Measurements from ENCODE around the gene BICDL2.
"Not testable (repeated sequence)": the region's sequence is repeated elsewhere in the genome, so short reads cannot be mapped to it uniquely, and the experiment has no call there.

BICDL2 gene

DNA sequence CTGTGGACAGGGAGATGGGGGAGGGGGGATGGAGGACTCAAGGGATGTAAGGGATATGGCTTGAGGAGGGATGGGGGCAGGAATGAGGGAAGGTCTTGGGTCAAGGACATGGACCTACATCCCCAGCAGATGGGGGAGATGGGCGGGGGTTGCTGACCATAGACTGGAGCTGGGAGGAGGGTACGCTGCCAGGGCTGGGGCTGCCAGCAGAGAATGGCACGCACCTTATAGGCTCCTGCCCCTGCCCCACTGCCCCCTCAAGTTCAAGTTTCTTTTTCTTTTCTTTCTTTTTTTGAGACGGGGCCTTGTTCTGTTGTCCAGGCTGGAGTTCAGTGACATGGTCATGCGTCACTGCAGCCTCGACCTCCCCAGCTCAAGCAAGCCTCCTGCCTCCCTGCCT is 39.2 kb upstream of the BICDL2 start:
- not testable (repeated sequence) for H2BK120ac ChIP-seq (ENCODE audit: insufficient read depth, low read length, poor library complexity); H3K27me3 ChIP-seq (ENCODE audit: insufficient read depth, low read length); H3K4ac ChIP-seq (ENCODE audit: low read depth, low read length); H3K14ac ChIP-seq (ENCODE audit: low read length); H2BK5ac ChIP-seq (ENCODE audit: low read depth, low read length, poor library complexity); H3K79me1 ChIP-seq (ENCODE audit: low read length); H3K9ac ChIP-seq (ENCODE audit: low read length); DNase-seq; H2BK12ac ChIP-seq (ENCODE audit: low read length); H3K9me3 ChIP-seq (ENCODE audit: insufficient read depth, low read depth, low read length); H3K4me1 ChIP-seq (ENCODE audit: control insufficient read depth in 1 of 2, insufficient read depth in 2 of 2, low read length in 2 of 2); H3K4me2 ChIP-seq (ENCODE audit: low read length); H4K8ac ChIP-seq (ENCODE audit: low read depth, low read length); H4K91ac ChIP-seq (ENCODE audit: low read depth, low read length); H2AK5ac ChIP-seq (ENCODE audit: low read length); H3K4me3 ChIP-seq (ENCODE audit: low read depth, low read length); H4K12ac ChIP-seq (ENCODE audit: low read depth, low read length); H3K18ac ChIP-seq (ENCODE audit: low read length); H3K79me2 ChIP-seq (ENCODE audit: control insufficient read depth, insufficient read depth, low read length, poor library complexity); H3K36me3 ChIP-seq (ENCODE audit: control insufficient read depth in 1 of 2, insufficient read depth in 2 of 2, low read length in 2 of 2); H3K23ac ChIP-seq (ENCODE audit: low read length); H2AFZ ChIP-seq (ENCODE audit: insufficient read depth, low read length, poor library complexity); H3K27ac ChIP-seq (ENCODE audit: low read depth, low read length)
- no CpG with 5 or more reads among the region's 6 CpGs for WGBS (ENCODE audit: extremely low coverage, insufficient coverage, insufficient read length)

DNA sequence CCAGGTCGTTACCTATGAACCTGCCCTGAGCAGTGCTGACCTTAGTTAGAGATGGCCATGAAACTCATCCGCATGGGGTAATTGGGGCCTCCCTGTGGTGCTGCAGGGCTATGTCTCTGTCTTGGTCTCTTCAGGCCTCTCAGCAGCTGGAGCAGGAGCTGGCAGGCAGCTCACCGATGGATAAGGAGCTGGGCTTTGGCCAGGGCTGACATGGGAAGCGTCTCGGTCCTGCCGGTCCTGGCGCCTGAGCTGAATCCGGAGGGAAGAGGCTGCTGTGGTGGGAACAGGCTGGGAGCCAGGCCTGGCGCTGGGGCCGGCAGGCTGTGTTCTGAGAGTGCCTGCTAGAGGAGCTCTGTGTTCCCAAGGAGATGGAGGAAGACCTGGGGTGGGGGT is 38.8 kb upstream of the BICDL2 start:
- Histone ChIP-seq H3K14ac (ENCODE audit: low read length) (no peak overlapping the region), H2BK120ac (ENCODE audit: insufficient read depth, low read length, poor library complexity) (no peak overlapping the region), H3K36me3 (ENCODE audit: control insufficient read depth in 1 of 2, insufficient read depth in 2 of 2, low read length in 2 of 2) (no peaks in the 10 kb centered on the region), H2AK5ac (ENCODE audit: low read length) (no peak overlapping the region), H4K91ac (ENCODE audit: low read depth, low read length) (no peak overlapping the region), H3K4me3 (ENCODE audit: low read depth, low read length) (no peak overlapping the region), H2BK5ac (ENCODE audit: low read depth, low read length, poor library complexity) (no peak overlapping the region), H3K4ac (ENCODE audit: low read depth, low read length) (no peak overlapping the region), H2BK12ac (ENCODE audit: low read length) (no peak overlapping the region), H3K9ac (ENCODE audit: low read length) (no peak overlapping the region), H3K27ac (ENCODE audit: low read depth, low read length) (no peak overlapping the region), H3K27me3 (ENCODE audit: insufficient read depth, low read length) (no peaks in the 10 kb centered on the region), H3K79me2 (ENCODE audit: control insufficient read depth, insufficient read depth, low read length, poor library complexity) (no peaks in the 10 kb centered on the region), H3K79me1 (ENCODE audit: low read length) (no peaks in the 10 kb centered on the region), H4K12ac (ENCODE audit: low read depth, low read length) (no peak overlapping the region), H3K4me1 (ENCODE audit: control insufficient read depth in 1 of 2, insufficient read depth in 2 of 2, low read length in 2 of 2) (peaks cover 0 to 6% of the 10 kb centered on the region in 2 experiments), H4K8ac (ENCODE audit: low read depth, low read length) (no peak overlapping the region), H3K9me3 (ENCODE audit: insufficient read depth, low read depth, low read length) (no peaks in the 10 kb centered on the region), H3K18ac (ENCODE audit: low read length) (no peak overlapping the region), H3K4me2 (ENCODE audit: low read length) (no peak overlapping the region), H3K23ac (ENCODE audit: low read length) (no peak overlapping the region), H2AFZ (ENCODE audit: insufficient read depth, low read length, poor library complexity) (no peak overlapping the region)
- no CpG with 5 or more reads among the region's 10 CpGs for WGBS (ENCODE audit: extremely low coverage, insufficient coverage, insufficient read length)
- no peak for DNase-seq

DNA sequence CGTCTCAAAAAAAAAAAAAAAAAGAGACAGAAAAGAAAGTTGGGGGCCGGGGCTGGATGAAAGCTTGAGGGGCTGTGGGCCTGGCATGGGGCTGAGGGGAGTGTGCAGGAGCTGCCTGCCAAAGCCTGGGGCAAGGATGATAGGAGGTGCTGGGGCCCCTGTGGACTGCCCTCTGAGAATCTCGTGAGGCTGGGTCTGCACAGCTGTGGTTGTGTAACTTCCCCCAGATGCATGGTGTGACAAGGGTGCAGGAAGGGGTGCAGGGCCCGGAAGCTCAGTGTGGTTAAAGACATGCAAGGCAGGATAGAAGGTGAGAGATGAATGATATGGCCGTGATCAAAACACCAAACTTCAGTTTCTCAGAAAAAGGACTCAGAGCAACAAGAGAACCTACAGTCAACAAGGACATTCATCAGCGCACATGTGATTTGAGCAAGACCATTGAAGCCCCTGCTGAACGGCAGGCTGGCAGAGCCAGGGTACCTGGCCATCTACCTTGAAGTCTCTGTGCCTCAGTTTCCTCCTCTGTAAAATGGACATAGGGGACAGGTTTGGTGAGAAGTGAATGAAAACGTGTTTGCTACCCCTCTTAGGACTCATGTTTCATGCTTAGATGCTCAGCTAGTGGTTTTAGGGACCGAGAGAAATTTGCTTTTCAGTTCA is 38.2 kb upstream of the BICDL2 start:
- Histone ChIP-seq H2AK5ac (ENCODE audit: low read length) (no peak overlapping the region), H4K91ac (ENCODE audit: low read depth, low read length) (no peak overlapping the region), H3K4me1 (ENCODE audit: control insufficient read depth in 1 of 2, insufficient read depth in 2 of 2, low read length in 2 of 2) (peaks cover 0 to 6% of the 10 kb centered on the region in 2 experiments), H3K27me3 (ENCODE audit: insufficient read depth, low read length) (no peaks in the 10 kb centered on the region), H3K27ac (ENCODE audit: low read depth, low read length) (no peak overlapping the region), H2BK5ac (ENCODE audit: low read depth, low read length, poor library complexity) (no peak overlapping the region), H2BK120ac (ENCODE audit: insufficient read depth, low read length, poor library complexity) (no peak overlapping the region), H2AFZ (ENCODE audit: insufficient read depth, low read length, poor library complexity) (no peak overlapping the region), H3K4me2 (ENCODE audit: low read length) (no peak overlapping the region), H3K4me3 (ENCODE audit: low read depth, low read length) (no peak overlapping the region), H3K79me1 (ENCODE audit: low read length) (no peaks in the 10 kb centered on the region), H2BK12ac (ENCODE audit: low read length) (no peak overlapping the region), H3K23ac (ENCODE audit: low read length) (no peak overlapping the region), H3K36me3 (ENCODE audit: control insufficient read depth in 1 of 2, insufficient read depth in 2 of 2, low read length in 2 of 2) (no peaks in the 10 kb centered on the region), H4K12ac (ENCODE audit: low read depth, low read length) (no peak overlapping the region), H3K4ac (ENCODE audit: low read depth, low read length) (no peak overlapping the region), H3K9me3 (ENCODE audit: insufficient read depth, low read depth, low read length) (no peaks in the 10 kb centered on the region), H3K14ac (ENCODE audit: low read length) (no peak overlapping the region), H4K8ac (ENCODE audit: low read depth, low read length) (no peak overlapping the region), H3K9ac (ENCODE audit: low read length) (no peak overlapping the region), H3K18ac (ENCODE audit: low read length) (no peak overlapping the region), H3K79me2 (ENCODE audit: control insufficient read depth, insufficient read depth, low read length, poor library complexity) (no peaks in the 10 kb centered on the region)
- no peak for DNase-seq
- no CpG with 5 or more reads among the region's 9 CpGs for WGBS (ENCODE audit: extremely low coverage, insufficient coverage, insufficient read length)

DNA sequence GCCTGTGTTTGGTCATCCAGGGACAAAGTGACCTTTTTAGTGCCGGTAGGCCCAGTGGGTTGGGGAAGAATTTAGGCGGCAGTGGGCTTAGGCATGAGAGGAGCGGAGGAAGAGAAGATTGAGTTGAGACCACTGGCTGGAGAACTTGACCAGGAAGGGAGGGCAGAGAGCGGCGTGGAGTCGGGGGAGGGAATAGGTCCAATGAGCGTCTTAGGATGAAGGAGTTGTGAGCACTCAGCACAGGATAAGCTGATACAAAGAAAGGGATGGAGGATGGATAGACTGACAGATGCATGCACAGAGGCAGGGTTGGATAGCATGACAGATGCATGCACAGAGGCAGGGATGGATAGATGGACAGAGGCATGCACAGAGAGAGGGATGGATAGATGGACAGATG is 36.7 kb upstream of the BICDL2 start:
- Histone ChIP-seq H2AK5ac (ENCODE audit: low read length) (no peak overlapping the region), H2BK5ac (ENCODE audit: low read depth, low read length, poor library complexity) (no peak overlapping the region), H3K23ac (ENCODE audit: low read length) (no peak overlapping the region), H3K4ac (ENCODE audit: low read depth, low read length) (no peak overlapping the region), H3K18ac (ENCODE audit: low read length) (no peak overlapping the region), H2BK12ac (ENCODE audit: low read length) (no peak overlapping the region), H3K4me2 (ENCODE audit: low read length) (no peak overlapping the region), H4K12ac (ENCODE audit: low read depth, low read length) (no peak overlapping the region), H3K9me3 (ENCODE audit: insufficient read depth, low read depth, low read length) (no peaks in the 10 kb centered on the region), H3K27me3 (ENCODE audit: insufficient read depth, low read length) (no peaks in the 10 kb centered on the region), H3K27ac (ENCODE audit: low read depth, low read length) (no peak overlapping the region), H3K4me1 (ENCODE audit: control insufficient read depth in 1 of 2, insufficient read depth in 2 of 2, low read length in 2 of 2) (peaks cover 0 to 6% of the 10 kb centered on the region in 2 experiments), H4K8ac (ENCODE audit: low read depth, low read length) (no peak overlapping the region), H3K14ac (ENCODE audit: low read length) (no peak overlapping the region), H4K91ac (ENCODE audit: low read depth, low read length) (no peak overlapping the region), H2BK120ac (ENCODE audit: insufficient read depth, low read length, poor library complexity) (no peak overlapping the region), H3K79me2 (ENCODE audit: control insufficient read depth, insufficient read depth, low read length, poor library complexity) (no peaks in the 10 kb centered on the region), H3K4me3 (ENCODE audit: low read depth, low read length) (peak overlapping the region; percentile 21), H3K36me3 (ENCODE audit: control insufficient read depth in 1 of 2, insufficient read depth in 2 of 2, low read length in 2 of 2) (no peaks in the 10 kb centered on the region), H2AFZ (ENCODE audit: insufficient read depth, low read length, poor library complexity) (no peak overlapping the region), H3K9ac (ENCODE audit: low read length) (no peak overlapping the region), H3K79me1 (ENCODE audit: low read length) (no peaks in the 10 kb centered on the region)
- no peak for DNase-seq
- no CpG with 5 or more reads among the region's 7 CpGs for WGBS (ENCODE audit: extremely low coverage, insufficient coverage, insufficient read length)

All from trophoblast cell (in vitro differentiated cells and primary cell).